HL-60 (cell line): ENCODE measurements around the gene CBY1.

Source experiments
- CTCF ChIP-seq: IDR thresholded peaks from one replicate; pipeline ENCODE4 v1.5.1; 2011; ENCODE audit warnings: low read length, control low read depth, inconsistent platforms; ENCODE audit not compliant: insufficient read depth
- GABPA ChIP-seq: IDR thresholded peaks from 2 replicates; pipeline ENCODE4 v1.6.1; 2012; ENCODE audit warnings: low read depth
- POLR2AphosphoS5 ChIP-seq: IDR thresholded peaks from 2 replicates; pipeline ENCODE4 v1.6.1; 2012; ENCODE audit warnings: low read depth
- SPI1 ChIP-seq: IDR thresholded peaks from 2 replicates; pipeline ENCODE4 v1.6.1; 2012; ENCODE audit warnings: low read depth, mild to moderate bottlenecking, borderline replicate concordance

- no peak for TF ChIP-seq CTCF
- TF ChIP-seq POLR2AphosphoS5: no peak
- TF ChIP-seq GABPA: no peak
- no peak for TF ChIP-seq SPI1
Observed at GRCh38 chr22:38719196-38719595, 62.8 kb downstream of the CBY1 start.
